NCI-H2227 treated with DMSO at 0.1 percent for 48 hours (cell line): Measurements from ENCODE around the gene ZSCAN12.

ENCODE experiments used
- DNase-seq: peaks from one replicate; lab custom pipeline; 2025; lab: John Stamatoyannopoulos, UW

Gene ZSCAN12

DNA sequence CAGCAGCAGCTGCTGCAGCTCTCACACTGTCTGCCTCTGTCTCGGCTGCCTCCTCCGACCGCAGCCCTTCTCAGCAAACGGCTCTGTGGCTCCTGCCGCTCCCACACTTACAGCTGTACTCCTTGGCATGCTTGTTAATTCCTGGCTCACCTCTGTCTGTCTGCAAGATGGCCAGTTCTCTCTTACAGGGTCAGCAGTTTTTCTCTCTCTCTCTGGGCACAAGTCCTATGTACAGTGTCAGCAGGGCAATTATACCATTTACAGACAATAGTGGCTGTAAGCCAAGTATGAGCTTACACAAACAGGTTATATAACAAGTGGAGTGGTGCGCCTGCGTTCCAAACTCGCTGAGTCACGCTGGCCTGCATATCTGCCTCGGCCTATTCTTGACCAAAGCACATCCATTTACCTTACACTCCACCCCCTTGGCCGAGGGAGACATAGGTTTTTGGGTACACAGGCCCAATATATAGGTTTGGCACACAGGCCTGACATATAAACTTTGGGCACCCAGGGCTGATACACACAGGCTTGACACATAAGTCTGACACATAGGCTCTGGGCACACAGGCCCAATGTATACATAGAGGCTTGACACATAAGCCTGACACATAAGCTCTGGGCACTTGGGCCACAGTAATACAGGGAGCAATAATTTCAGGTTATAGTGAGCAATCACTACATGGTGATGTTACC lies 45.4 kb downstream of the ZSCAN12 start:
- DNase-seq: peak; percentile 42

- DNase-seq: no peak
Observed at GRCh38 chr6:28353356-28353755, 46.2 kb downstream of the ZSCAN12 start.

DNA sequence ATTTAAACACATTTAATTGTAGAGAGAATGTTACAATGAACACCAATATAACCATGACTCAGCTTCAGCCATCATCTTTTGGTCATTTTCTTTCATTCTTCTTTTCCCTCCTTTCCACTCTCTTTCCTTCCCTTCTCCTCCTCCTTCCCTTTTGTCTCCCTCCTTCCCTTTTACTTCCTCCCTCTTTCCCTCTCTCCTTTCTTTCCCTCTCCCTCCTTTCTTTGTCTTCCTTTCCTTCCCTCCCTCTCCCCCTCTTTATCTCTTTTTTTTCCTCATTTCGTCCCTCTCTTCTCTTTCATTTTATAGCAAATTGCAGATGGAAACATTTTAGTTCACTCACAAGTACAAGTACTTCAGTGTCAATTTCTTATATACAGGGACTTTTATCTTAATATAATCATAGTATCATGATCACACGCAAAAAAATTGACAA lies 48.0 kb downstream of the ZSCAN12 start:
- no peak for DNase-seq

DNA sequence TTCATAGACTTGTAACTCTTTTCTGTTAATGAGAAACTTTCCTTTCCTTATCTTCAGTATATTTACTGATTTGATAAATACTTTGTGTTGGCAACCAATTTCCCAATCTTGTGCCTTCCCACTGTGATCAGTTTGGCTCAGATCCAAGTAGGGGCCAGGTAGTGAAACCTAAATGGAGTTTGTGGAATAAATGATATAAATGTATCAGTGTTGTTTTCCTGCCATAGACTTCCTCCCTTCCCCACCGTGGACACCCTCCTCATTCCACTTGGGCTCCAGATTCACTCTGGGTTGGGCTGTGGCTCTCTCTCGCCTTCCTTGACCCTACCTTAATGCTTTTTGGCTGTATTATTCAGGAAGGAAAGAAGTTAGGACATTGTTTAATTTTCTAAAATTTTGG lies 48.5 kb downstream of the ZSCAN12 start:
- no peak for DNase-seq

DNA sequence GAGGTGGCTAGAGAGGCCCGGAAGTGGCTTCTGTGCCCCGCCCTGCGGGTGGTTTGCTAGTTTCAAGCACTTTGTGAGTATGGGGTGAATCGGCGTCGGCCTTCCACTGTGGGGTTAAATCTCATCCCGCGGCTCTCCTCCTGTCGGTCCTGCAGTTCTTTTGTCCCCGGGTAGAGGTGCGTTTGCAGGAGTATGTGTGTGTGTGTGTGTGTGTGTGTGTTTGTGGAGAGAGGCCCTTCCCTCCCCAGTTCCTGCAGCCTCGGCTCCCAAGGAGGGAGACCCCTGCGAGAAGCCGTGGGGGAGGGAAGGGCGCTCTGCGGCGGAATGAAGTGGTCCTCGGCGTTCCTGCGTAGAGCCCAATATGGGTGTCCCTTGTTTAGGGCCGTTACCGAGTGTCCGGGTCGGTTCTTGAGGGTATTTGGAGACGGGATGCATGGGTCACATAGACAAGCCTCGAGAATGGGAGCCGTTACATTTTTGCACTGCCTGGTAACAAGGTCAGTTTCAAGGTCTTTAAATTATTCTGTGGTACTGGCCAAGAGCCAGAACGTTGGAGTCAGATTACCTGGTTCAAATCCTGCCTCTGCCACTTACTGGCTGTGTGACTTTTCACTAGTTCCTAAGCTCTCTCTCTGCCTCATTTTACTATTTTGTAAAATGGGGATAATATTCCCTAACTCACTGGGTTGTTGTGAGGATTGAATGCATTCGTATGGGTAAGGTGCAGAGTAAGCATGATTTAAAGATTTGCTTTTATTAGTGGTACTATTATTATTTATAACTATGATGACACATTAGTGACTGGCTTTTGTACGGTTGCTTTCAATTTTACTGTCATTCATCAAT lies 49.4 kb downstream of the ZSCAN12 start, which contains the start of gene ZKSCAN3:
Gene ZKSCAN3, plus strand, starts transcription at position 56 of the 846 bp plus-strand sequence. CDS start 9,640 bp downstream, outside the sequence.
- peak; percentile 94 for DNase-seq

DNA sequence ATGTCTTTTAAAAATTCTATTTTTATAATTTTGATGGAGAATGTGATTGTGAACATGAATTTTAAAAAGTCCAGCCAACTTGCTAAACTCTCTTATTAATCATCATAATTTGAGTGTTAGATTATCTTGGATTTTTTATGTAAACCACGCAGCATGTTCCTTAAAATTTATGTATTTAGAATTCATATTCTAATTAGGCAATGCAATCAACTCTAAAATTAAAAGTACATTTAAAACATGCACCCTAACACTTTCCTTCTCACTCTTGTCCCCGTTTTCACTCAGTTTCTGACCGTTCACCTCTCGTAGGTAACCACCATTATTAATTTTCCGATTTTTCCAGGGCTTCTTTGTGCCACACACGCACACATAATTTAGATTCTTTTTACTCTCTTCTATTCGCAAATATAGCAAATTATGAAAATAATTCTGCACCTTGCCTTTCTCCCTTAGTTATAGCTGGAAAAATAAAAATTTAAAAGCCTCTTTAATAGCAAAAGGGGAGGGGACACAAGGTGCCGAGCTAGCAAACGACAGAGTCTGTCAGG lies 50.1 kb downstream of the ZSCAN12 start:
- peak; percentile 65 for DNase-seq

DNA sequence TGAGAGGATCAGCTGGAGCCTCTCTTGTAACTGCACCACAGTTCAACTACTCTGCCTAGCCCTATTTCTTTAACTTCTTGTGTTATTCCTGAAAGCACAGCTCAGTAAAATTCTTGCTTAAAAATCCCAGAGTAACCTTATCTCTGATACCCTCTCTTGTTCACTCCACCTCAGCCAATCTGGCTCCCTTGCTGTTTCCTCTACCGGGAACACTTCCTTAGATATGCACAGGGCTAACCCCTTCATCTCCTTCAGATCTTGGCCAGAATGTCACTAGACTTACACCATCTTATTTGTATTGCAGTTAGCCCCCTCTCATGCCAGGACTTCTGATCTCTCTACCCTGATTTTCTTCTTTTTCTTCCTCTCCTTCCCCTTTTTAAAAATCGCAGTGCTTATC lies 52.4 kb downstream of the ZSCAN12 start:
- DNase-seq: no peak

DNA sequence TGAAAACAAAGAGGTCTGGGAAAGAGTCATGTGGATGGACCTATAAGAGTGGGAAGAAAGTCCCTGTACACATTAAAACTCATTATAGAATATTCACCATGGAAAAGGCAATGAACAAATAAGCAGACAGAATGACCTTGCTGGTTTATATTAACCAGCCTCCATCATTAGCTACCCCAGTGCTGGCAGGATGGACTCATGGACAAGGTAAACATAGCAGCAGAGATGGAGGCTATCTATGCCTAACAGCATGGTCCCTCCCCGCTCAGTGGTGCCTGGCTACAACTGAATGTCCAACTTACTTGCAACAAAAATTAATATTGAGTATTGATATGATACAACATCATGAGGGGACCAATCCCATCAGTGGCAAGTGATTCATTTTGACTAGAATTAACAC lies 54.3 kb downstream of the ZSCAN12 start:
- no peak for DNase-seq

DNA sequence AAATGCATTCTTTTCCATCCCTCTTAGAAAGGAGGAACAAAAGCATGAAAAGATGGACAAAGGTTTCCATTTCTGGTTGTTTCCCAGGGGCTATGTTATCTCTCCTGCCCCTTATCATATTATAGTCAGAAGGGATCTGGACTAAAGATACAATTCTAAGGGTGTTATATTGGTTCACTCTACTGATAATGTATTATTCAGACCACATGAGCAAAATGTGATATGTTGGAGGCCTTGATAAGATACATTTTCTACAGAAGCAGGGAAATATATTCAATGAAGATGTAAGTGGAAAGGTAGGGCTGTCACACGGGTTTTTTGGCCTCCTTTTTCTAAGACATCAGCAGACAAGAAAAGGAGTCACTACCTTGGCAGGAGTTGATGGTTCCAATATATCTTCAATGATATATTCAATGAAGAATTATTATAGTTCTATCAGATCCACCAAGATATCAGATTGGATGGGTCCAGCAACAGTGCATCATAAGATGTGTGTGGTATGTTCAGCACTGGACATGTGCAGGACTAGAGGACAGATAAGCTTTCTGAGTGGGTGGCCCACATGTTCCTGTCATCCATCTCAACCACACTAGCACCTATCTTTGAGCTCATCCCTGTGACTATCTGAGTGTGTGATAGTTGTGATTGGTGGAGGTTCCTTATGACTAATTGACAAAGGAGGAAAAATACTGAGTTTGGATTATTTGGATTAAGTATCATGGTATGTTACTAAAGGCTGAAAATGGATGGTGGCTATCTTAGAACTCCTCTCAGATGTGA lies 55.5 kb downstream of the ZSCAN12 start:
- no peak for DNase-seq

- no peak for DNase-seq
Observed at GRCh38 chr6:28340310-28341095, 59.0 kb downstream of the ZSCAN12 start.

DNA sequence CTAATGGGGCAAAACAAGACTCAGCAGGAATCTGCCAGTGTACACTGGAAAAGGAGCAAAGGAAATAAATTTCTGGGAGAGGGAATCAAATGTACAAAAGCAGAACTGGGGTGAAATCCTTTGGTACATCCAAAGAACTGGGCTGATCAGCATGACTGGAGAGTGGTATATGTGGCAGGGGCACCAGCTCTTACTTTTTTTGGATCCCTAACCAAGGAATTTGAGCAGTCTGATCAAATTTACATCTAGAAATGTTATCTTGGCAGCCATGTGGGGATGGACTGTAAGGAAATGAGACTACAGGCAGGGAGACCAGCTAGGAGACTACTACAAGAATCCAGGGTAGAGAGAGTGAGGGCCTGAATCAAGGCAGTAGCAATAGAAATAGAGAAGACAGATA lies 62.4 kb downstream of the ZSCAN12 start:
- no peak for DNase-seq

- DNase-seq: peak; percentile 77
Observed at GRCh38 chr6:28336284-28337120, 63.0 kb downstream of the ZSCAN12 start.

GRCh38 chr6:28335564-28336283 lies 63.8 kb downstream of the ZSCAN12 start, which contains the start of gene ZSCAN31:
TSS of gene ZSCAN31 (minus strand) at chr6:28336148. CDS start at chr6:28329683, 6,465 bp downstream.
- DNase-seq: peak; percentile 99

- no peak for DNase-seq
Observed at GRCh38 chr6:28335040-28335563, 64.4 kb downstream of the ZSCAN12 start.

GRCh38 chr6:28334286-28335039 lies 65.1 kb downstream of the ZSCAN12 start:
- no peak for DNase-seq

- DNase-seq: no peak
Observed at GRCh38 chr6:28333599-28334018, 65.9 kb downstream of the ZSCAN12 start.

- DNase-seq: no peak
Observed at GRCh38 chr6:28333047-28333446, 66.5 kb downstream of the ZSCAN12 start.

- DNase-seq: no peak
Observed at GRCh38 chr6:28330041-28330440, 69.5 kb downstream of the ZSCAN12 start.
